CD4-positive, alpha-beta memory T cell (primary cell): ENCODE results near the gene PHAX. TPM values are rescaled to one million over a fixed set of nuclear protein-coding genes. Genes with fewer than 3 reads are reported as not detected.
"Not testable (repeated sequence)": the region's sequence is repeated elsewhere in the genome, so short reads cannot be mapped to it uniquely, and the experiment has no call there.

ENCODE experiments used
- CTCF ChIA-PET: fragments of 350-600 bp; sonication (Branson Sonifier 250); formaldehyde crosslinking; loops from one replicate; lab custom pipeline; 2021; ENCODE audit warnings: inconsistent platforms; ENCODE audit not compliant: partially characterized antibody; lab: Charles Lee
- POLR2A ChIA-PET: fragments of 350-600 bp; sonication (Branson Sonifier 250); formaldehyde crosslinking; loops from one replicate; lab custom pipeline; 2021; ENCODE audit not compliant: partially characterized antibody; lab: Charles Lee
- DNase-seq, 5 donors: peaks; one replicate each; pipeline versions ENCODE4 v3.0.0 to v3.0.0-alpha.2; 2020 to 2022; ENCODE audit warnings: mixed read lengths in 1 of 5
- H3K27ac ChIP-seq: one replicate; pipeline ENCODE4 v1.7.0; 2013; ENCODE audit warnings: low read depth, low read length
- H3K27me3 ChIP-seq: 2 replicates; pipeline ENCODE4 v1.7.0; 2013; ENCODE audit warnings: mild to moderate bottlenecking, low read length, moderate library complexity; ENCODE audit not compliant: insufficient read depth
- H3K36me3 ChIP-seq: 2 replicates; pipeline ENCODE4 v1.7.0; 2013; ENCODE audit warnings: mild to moderate bottlenecking, low read length, moderate library complexity; ENCODE audit not compliant: insufficient read depth
- H3K4me1 ChIP-seq: 2 replicates; pipeline ENCODE4 v1.7.0; 2013; ENCODE audit warnings: mild to moderate bottlenecking, low read length, moderate library complexity; ENCODE audit not compliant: insufficient read depth
- H3K4me3 ChIP-seq, 2 donors: one replicate each; pipeline ENCODE4 v1.7.0; 2013; ENCODE audit warnings: low read length in 2 of 2, mild to moderate bottlenecking in 1 of 2
- H3K9me3 ChIP-seq, 2 donors: one replicate each; pipeline ENCODE4 v1.7.0; 2013; ENCODE audit warnings: low read length in 2 of 2, control low read depth in 1 of 2; ENCODE audit not compliant: control insufficient read depth in 1 of 2
- H3K27ac Mint-ChIP-seq, 7 donors: one replicate each; pipeline ENCODE4 v1.8.0; 2020 to 2021; ENCODE audit warnings: mixed read lengths in 7 of 7, mild to moderate bottlenecking in 6 of 7, inconsistent platforms in 3 of 7, moderate library complexity in 3 of 7
- H3K27me3 Mint-ChIP-seq, 2 donors: one replicate each; pipeline ENCODE4 v1.8.0; 2020 to 2021; ENCODE audit warnings: mixed read lengths in 2 of 2
- H3K36me3 Mint-ChIP-seq, 2 donors: one replicate each; pipeline ENCODE4 v1.8.0; 2020 to 2021; ENCODE audit warnings: mixed read lengths in 2 of 2, inconsistent platforms in 1 of 2, mild to moderate bottlenecking in 1 of 2
- H3K4me1 Mint-ChIP-seq, 4 donors: one replicate each; pipeline ENCODE4 v1.8.0; 2020 to 2021; ENCODE audit warnings: mixed read lengths in 4 of 4, mild to moderate bottlenecking in 1 of 4
- H3K4me3 Mint-ChIP-seq, 8 donors: one replicate each; pipeline ENCODE4 v1.8.0; 2020 to 2021; ENCODE audit warnings: mixed read lengths in 8 of 8, mild to moderate bottlenecking in 7 of 8, moderate library complexity in 6 of 8, inconsistent platforms in 3 of 8
- H3K9me3 Mint-ChIP-seq, 8 donors: one replicate each; pipeline ENCODE4 v1.8.0; 2020 to 2021; ENCODE audit warnings: mixed read lengths in 8 of 8, mild to moderate bottlenecking in 5 of 8, inconsistent platforms in 3 of 8, moderate library complexity in 1 of 8
- intact Hi-C: fragments of 100-400 bp; cut with micrococcal nuclease; formaldehyde crosslinking; loops from one replicate; pipeline ENCODE4 v1.15.1; 2023
- polyA plus RNA-seq, 2 donors: library from polyadenylated mRNA; unstranded; fragments of 300-500 nt; fragmentation: Illumina TruSeq; gene quantifications; one replicate each; pipeline ENCODE4 v1.2.3, GENCODE V29; 2021
- total RNA-seq, 2 experiments: library from RNA; stranded (reverse); gene quantifications; one replicate each; pipeline ENCODE4 v1.2.3, GENCODE V29; 2021

Gene PHAX
- total and polyA plus RNA-seq, 4 experiments from 2014 or later = 41.2 to 112 (median 51.7) TPM

DNA sequence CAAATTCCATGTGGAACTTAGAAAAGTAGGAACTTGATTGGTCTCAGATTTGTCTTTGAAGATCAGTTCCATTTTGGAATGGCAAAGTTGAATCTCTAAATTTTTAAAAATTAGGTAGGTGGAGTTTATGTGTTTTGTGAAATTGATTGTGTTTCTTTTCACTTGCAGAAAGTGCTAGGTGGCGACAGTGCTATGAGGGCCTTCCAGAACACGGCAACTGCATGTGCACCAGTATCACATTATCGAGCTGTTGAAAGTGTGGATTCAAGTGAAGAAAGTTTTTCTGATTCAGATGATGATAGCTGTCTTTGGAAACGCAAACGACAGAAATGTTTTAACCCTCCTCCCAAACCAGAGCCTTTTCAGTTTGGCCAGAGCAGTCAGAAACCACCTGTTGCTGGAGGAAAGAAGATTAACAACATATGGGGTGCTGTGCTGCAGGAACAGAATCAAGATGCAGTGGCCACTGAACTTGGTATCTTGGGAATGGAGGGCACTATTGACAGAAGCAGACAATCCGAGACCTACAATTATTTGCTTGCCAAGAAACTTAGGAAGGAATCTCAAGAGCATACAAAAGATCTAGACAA is 2.8 kb downstream of the PHAX start:
- POLR2A ChIA-PET = interaction anchor here (0.6 kb wide), 1 partner anchor 141 kb away, joined by 4 read pairs; no protein-coding TSS in a partner anchor
- Histone ChIP-seq H3K9me3 (no peaks in the 10 kb centered on the region), H3K27me3 (no peaks in the 10 kb centered on the region), H3K27ac (no peak overlapping the region), H3K4me1 (peaks cover 44% of the 10 kb centered on the region), H3K36me3 (peaks cover 26% of the 10 kb centered on the region), H3K4me3 (no peak overlapping the region)
- CTCF ChIA-PET = interaction anchor here (0.6 to 1.0 kb wide), 2 partner anchors 15 to 16 kb away, joined by 3 to 4 read pairs; no protein-coding TSS in a partner anchor
- Mint-ChIP-seq H3K4me3 (peak overlapping the region in 7 of 8 donors; percentile 1 to 74 (median 48)), H3K9me3 (peaks cover 0 to 3% (median 0%) of the 10 kb centered on the region in 8 donors), H3K36me3 (peaks cover 22 to 46% of the 10 kb centered on the region in 2 donors), H3K4me1 (peaks cover 31 to 65% (median 49%) of the 10 kb centered on the region in 4 donors), H3K27me3 (no peaks in the 10 kb centered on the region), H3K27ac (peak overlapping the region in 4 of 7 donors; percentile 16 to 69 (median 60))
- no peak for DNase-seq
- intact Hi-C loops = loop anchor here (5.0 kb wide), 1 partner anchor 1479 kb away; the partner anchor contains the start of gene SLC12A2

DNA sequence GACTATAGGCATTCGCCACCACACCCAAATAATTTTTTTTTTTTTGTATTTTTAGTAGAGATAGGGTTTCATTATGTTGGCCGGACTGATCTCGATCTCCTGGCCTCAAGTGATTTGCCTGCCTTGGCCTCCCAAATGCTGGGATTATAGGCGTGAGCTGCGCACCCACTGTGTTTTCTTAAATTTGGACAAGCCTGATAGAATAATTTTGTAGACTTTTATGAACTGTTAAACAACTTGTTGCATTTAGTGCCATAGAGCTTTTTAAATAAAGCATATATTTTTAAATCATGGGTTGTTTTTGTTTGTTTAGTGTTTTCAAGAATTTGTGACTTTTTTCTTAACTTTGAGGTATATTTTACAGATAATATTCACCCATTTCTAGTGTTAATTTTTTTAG is 4.8 kb downstream of the PHAX start:
- H3K4me1 ChIP-seq = peaks cover 42% of the 10 kb centered on the region
- ChIA-PET CTCF (no interaction called here), POLR2A (interaction anchor here (0.6 kb wide), 1 partner anchor 245 kb away, joined by 3 read pairs; no protein-coding TSS in a partner anchor)
- peaks cover 35 to 70% (median 52%) of the 10 kb centered on the region in 4 donors for H3K4me1 Mint-ChIP-seq
- intact Hi-C loops = no loop called here
- no peak overlapping the region for H3K27ac ChIP-seq
- DNase-seq = no peak
- peaks cover 40% of the 10 kb centered on the region for H3K36me3 ChIP-seq
- peak overlapping the region in 4 of 7 donors; percentile 10 to 82 (median 62) for H3K27ac Mint-ChIP-seq
- no peaks in the 10 kb centered on the region for H3K9me3 ChIP-seq
- H3K27me3 ChIP-seq = no peaks in the 10 kb centered on the region
- H3K9me3 Mint-ChIP-seq = no peaks in the 10 kb centered on the region
- peaks cover 29 to 52% of the 10 kb centered on the region in 2 donors for H3K36me3 Mint-ChIP-seq
- H3K4me3 Mint-ChIP-seq = peak overlapping the region in 5 of 8 donors; percentile 4 to 67 (median 38)
- H3K4me3 ChIP-seq = no peak overlapping the region
- H3K27me3 Mint-ChIP-seq = no peaks in the 10 kb centered on the region

DNA sequence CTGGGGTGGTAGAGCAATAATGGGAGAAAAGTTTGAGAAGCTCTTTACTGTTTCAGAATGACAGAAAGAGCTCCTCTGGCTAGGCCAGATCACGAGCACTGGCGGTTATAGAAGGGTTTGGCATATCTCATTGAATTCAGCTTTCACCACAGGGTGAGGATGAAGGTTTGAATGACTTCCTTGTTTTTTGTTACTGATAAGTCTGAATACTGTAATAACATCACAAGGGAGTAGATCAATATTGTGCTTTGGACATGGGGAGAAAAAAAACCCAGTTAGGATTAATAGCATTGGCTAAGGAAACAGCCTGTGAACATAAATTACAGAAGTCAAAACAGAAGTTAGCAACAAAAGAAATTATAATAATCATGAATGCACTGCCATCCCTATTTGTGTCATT is 9.4 kb downstream of the PHAX start:
- DNase-seq = no peak
- Histone ChIP-seq H3K4me1 (peaks cover 21% of the 10 kb centered on the region), H3K36me3 (peaks cover 33% of the 10 kb centered on the region), H3K27ac (no peak overlapping the region), H3K9me3 (no peaks in the 10 kb centered on the region), H3K27me3 (no peaks in the 10 kb centered on the region), H3K4me3 (no peak overlapping the region)
- Mint-ChIP-seq H3K4me1 (peaks cover 26 to 64% (median 43%) of the 10 kb centered on the region in 4 donors), H3K36me3 (peaks cover 34 to 68% of the 10 kb centered on the region in 2 donors), H3K4me3 (peak overlapping the region in 1 of 8 donors; percentile 15), H3K9me3 (no peaks in the 10 kb centered on the region), H3K27ac (peak overlapping the region in 3 of 7 donors; percentile 15 to 52 (median 28)), H3K27me3 (no peaks in the 10 kb centered on the region)
- POLR2A ChIA-PET = interaction anchor here (0.7 to 1.0 kb wide), 2 partner anchors 9 to 168 kb away, joined by 3 read pairs; no protein-coding TSS in a partner anchor
- intact Hi-C loops = no loop called here
- CTCF ChIA-PET = interaction anchor here (2.7 kb wide), 1 partner anchor 9 kb away, joined by 21 read pairs; the partner anchor contains the start of gene PHAX

- intact Hi-C loops = no loop called here
- ChIA-PET CTCF (interaction anchor here (2.7 kb wide), 1 partner anchor 10 kb away, joined by 21 read pairs; the partner anchor contains the start of gene PHAX), POLR2A (interaction anchor here (0.7 to 1.0 kb wide), 2 partner anchors 9 to 168 kb away, joined by 3 read pairs; no protein-coding TSS in a partner anchor)
- Mint-ChIP-seq H3K36me3 (peaks cover 33 to 70% of the 10 kb centered on the region in 2 donors), H3K27ac (peak overlapping the region in 1 of 7 donors; percentile 15), H3K27me3 (no peaks in the 10 kb centered on the region), H3K4me3 (no peak overlapping the region), H3K9me3 (no peaks in the 10 kb centered on the region), H3K4me1 (peaks cover 24 to 64% (median 39%) of the 10 kb centered on the region in 4 donors)
- Histone ChIP-seq H3K36me3 (peaks cover 30% of the 10 kb centered on the region), H3K4me3 (no peak overlapping the region), H3K9me3 (no peaks in the 10 kb centered on the region), H3K27ac (no peak overlapping the region), H3K4me1 (peaks cover 16% of the 10 kb centered on the region), H3K27me3 (no peaks in the 10 kb centered on the region)
- no peak for DNase-seq
These were observed 9.9 kb downstream of the PHAX start for GRCh38 chr5:126610616-126611015.

DNA sequence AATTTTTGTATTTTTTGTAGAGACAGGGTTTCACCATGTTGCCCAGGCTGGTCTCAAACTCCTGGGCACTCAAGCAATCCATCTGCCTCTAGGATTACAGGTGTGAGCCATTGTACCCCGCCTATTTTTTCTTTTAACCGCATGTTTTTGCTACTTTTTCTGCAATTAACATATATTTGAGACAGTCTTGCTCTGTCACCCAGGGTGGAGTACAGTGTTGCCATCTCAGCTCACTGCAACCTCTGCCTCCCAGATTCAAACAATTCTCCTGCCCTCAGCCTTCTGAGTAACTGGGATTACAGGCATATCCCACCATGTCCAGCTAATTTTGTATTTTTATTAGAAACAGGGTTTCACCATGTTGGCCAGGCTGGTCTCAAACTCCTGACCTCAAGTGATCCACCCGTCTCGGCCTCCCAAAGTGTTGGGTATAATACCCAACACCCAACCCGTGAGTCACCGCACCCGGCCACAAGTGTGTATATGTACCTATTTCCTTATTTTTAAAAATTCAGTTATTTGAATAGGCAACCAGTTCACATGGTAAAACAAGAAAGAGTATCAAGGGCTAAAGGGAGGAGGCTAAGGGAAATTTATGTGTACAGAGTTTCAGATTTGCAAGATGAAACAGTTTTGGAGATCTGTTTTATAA is 13.3 kb downstream of the PHAX start:
- peaks cover 12 to 42% (median 22%) of the 10 kb centered on the region in 4 donors for H3K4me1 Mint-ChIP-seq
- H3K9me3 Mint-ChIP-seq = no peaks in the 10 kb centered on the region
- intact Hi-C loops = no loop called here
- Histone ChIP-seq H3K27ac (no peak overlapping the region), H3K9me3 (no peaks in the 10 kb centered on the region), H3K27me3 (no peaks in the 10 kb centered on the region), H3K36me3 (peaks cover 27% of the 10 kb centered on the region), H3K4me3 (no peak overlapping the region), H3K4me1 (no peaks in the 10 kb centered on the region)
- peaks cover 25 to 66% of the 10 kb centered on the region in 2 donors for H3K36me3 Mint-ChIP-seq
- POLR2A ChIA-PET = no interaction called here
- H3K27ac Mint-ChIP-seq = peak overlapping the region in 2 of 7 donors; percentile 2 to 57
- H3K4me3 Mint-ChIP-seq = no peak overlapping the region
- DNase-seq = no peak
- CTCF ChIA-PET = no interaction called here
- H3K27me3 Mint-ChIP-seq = no peaks in the 10 kb centered on the region

DNA sequence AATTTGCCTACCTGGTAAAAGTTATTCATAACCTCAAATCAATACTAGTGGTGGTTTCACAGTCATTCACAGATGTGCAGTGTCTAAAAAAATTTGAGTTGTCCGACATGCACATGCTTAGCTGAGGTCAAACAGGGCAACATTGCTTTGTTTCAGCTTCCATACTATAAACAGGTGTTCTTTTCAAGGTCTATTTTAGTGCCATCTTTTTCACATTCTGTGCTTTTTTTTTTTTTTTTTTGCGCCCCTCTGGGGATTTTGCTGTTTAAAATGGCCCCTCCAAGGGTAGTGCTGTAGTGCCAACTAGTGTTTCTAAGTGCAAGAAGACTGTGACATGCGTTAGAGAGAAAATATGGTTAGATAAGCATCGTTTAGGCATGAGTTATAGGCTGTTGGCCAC is 14.5 kb downstream of the PHAX start:
- Mint-ChIP-seq H3K4me3 (no peak overlapping the region), H3K27me3 (no peaks in the 10 kb centered on the region), H3K36me3 (peaks cover 21 to 70% of the 10 kb centered on the region in 2 donors), H3K4me1 (peaks cover 9 to 36% (median 18%) of the 10 kb centered on the region in 4 donors), H3K27ac (peak overlapping the region in 1 of 7 donors; percentile 17), H3K9me3 (no peaks in the 10 kb centered on the region)
- ChIA-PET CTCF (interaction anchor here (0.6 to 1.1 kb wide), 2 partner anchors 8 to 20 kb away, joined by 3 read pairs; partner anchors contain the start of gene ALDH7A1), POLR2A (no interaction called here)
- H3K4me1 ChIP-seq = no peaks in the 10 kb centered on the region
- H3K27ac ChIP-seq = no peak overlapping the region
- peaks cover 23% of the 10 kb centered on the region for H3K36me3 ChIP-seq
- H3K27me3 ChIP-seq = no peaks in the 10 kb centered on the region
- no peaks in the 10 kb centered on the region for H3K9me3 ChIP-seq
- intact Hi-C loops = no loop called here
- no peak overlapping the region for H3K4me3 ChIP-seq
- no peak for DNase-seq

- H3K9me3 Mint-ChIP-seq, H3K27me3 ChIP-seq, H3K27ac ChIP-seq, H3K27me3 Mint-ChIP-seq, H3K4me3 Mint-ChIP-seq, CTCF ChIA-PET, H3K9me3 ChIP-seq, DNase-seq, H3K4me3 ChIP-seq, H3K4me1 ChIP-seq, H3K27ac Mint-ChIP-seq, intact Hi-C loops, POLR2A ChIA-PET: not testable (repeated sequence)
- H3K36me3 ChIP-seq = peaks cover 22% of the 10 kb centered on the region
- Mint-ChIP-seq H3K36me3 (peaks cover 7 to 65% of the 10 kb centered on the region in 2 donors), H3K4me1 (peaks cover 2 to 19% (median 7%) of the 10 kb centered on the region in 4 donors)
These were observed 16.9 kb downstream of the PHAX start for GRCh38 chr5:126617603-126618002.
